H9 (cell line): Measurements from ENCODE around the gene ECEL1. TPM values are rescaled to one million over a fixed set of nuclear protein-coding genes. Genes with fewer than 3 reads are reported as not detected.
A peak's percentile ranks its signal among the peaks of the same experiment; 100 is the strongest.

Experiments used
- DNase-seq: peaks from one replicate; pipeline ENCODE4 v3.0.0-alpha.2; 2017
- H2AFZ ChIP-seq: one replicate; pipeline ENCODE4 v1.6.1; 2013; ENCODE audit warnings: mild to moderate bottlenecking, low read length, control low read depth, moderate library complexity
- H2AK5ac ChIP-seq: 2 replicates; pipeline ENCODE4 v1.6.1; 2013; ENCODE audit warnings: low read length, control low read depth, mixed read lengths; ENCODE audit not compliant: insufficient read length
- H2BK120ac ChIP-seq: one replicate; pipeline ENCODE4 v1.6.1; 2013; ENCODE audit warnings: low read depth, mild to moderate bottlenecking, low read length, control low read depth, inconsistent platforms; ENCODE audit not compliant: poor library complexity, severe bottlenecking
- H2BK12ac ChIP-seq: 2 replicates; pipeline ENCODE4 v1.6.1; 2013; ENCODE audit warnings: low read length, control low read depth, mixed read lengths, low read depth; ENCODE audit not compliant: insufficient read length
- H2BK15ac ChIP-seq: 2 replicates; pipeline ENCODE4 v1.6.1; 2013; ENCODE audit warnings: low read depth, low read length, control low read depth
- H2BK20ac ChIP-seq: one replicate; pipeline ENCODE4 v1.6.1; 2013; ENCODE audit warnings: low read depth, mild to moderate bottlenecking, low read length, control low read depth, inconsistent platforms; ENCODE audit not compliant: poor library complexity, severe bottlenecking
- H2BK5ac ChIP-seq: 2 replicates; pipeline ENCODE4 v1.6.1; 2013; ENCODE audit warnings: low read length, control low read depth, mixed read lengths; ENCODE audit not compliant: insufficient read length
- H3K14ac ChIP-seq: 2 replicates; pipeline ENCODE4 v1.6.1; 2013; ENCODE audit warnings: low read length, control low read depth; ENCODE audit not compliant: insufficient read depth
- H3K18ac ChIP-seq: 2 replicates; pipeline ENCODE4 v1.6.1; 2013; ENCODE audit warnings: low read depth, mild to moderate bottlenecking, mixed read lengths, low read length, control low read depth; ENCODE audit not compliant: insufficient read length
- H3K23ac ChIP-seq: 2 replicates; pipeline ENCODE4 v1.6.1; 2013; ENCODE audit warnings: low read length, control low read depth, mixed read lengths, low read depth; ENCODE audit not compliant: insufficient read length
- H3K23me2 ChIP-seq: 2 replicates; pipeline ENCODE4 v1.6.1; 2013; ENCODE audit warnings: low read depth, mild to moderate bottlenecking, mixed read lengths, low read length, control low read depth; ENCODE audit not compliant: insufficient read length, poor library complexity, severe bottlenecking
- H3K27ac ChIP-seq: 2 replicates; pipeline ENCODE4 v1.5.1; 2013; ENCODE audit warnings: low read length, control low read depth, mixed read lengths, low read depth; ENCODE audit not compliant: insufficient read length
- H3K27me3 ChIP-seq: 2 replicates; pipeline ENCODE4 v1.6.1; 2013; ENCODE audit warnings: low read length, control low read depth, inconsistent platforms; ENCODE audit not compliant: insufficient read depth
- H3K4ac ChIP-seq: 2 replicates; pipeline ENCODE4 v1.6.1; 2013; ENCODE audit warnings: low read depth, mild to moderate bottlenecking, control low read depth, inconsistent platforms, low read length, moderate library complexity
- H3K4me1 ChIP-seq: 2 replicates; pipeline ENCODE4 v1.6.1; 2013; ENCODE audit warnings: low read length, control low read depth, inconsistent platforms; ENCODE audit not compliant: insufficient read depth
- H3K4me2 ChIP-seq: 2 replicates; pipeline ENCODE4 v1.6.1; 2013; ENCODE audit warnings: low read length, control low read depth, mixed read lengths; ENCODE audit not compliant: insufficient read length, insufficient read depth
- H3K56ac ChIP-seq: 2 replicates; pipeline ENCODE4 v1.6.1; 2013; ENCODE audit warnings: low read depth, mild to moderate bottlenecking, mixed read lengths, low read length, control low read depth; ENCODE audit not compliant: insufficient read length
- H3K79me1 ChIP-seq: 2 replicates; pipeline ENCODE4 v1.6.1; 2013; ENCODE audit warnings: low read depth, mild to moderate bottlenecking, moderate library complexity, low read length, control low read depth, inconsistent platforms; ENCODE audit not compliant: insufficient read depth, poor library complexity, severe bottlenecking
- H3K79me2 ChIP-seq: 2 replicates; pipeline ENCODE4 v1.6.1; 2013; ENCODE audit warnings: low read length, control low read depth, inconsistent platforms; ENCODE audit not compliant: insufficient read depth
- H3K9ac ChIP-seq: 2 replicates; pipeline ENCODE4 v1.6.1; 2013; ENCODE audit warnings: low read length, control low read depth, mixed read lengths; ENCODE audit not compliant: insufficient read length; ENCODE audit errors: extremely low read depth
- H3K9me3 ChIP-seq: one replicate; pipeline ENCODE4 v1.6.1; 2013; ENCODE audit warnings: low read depth, low read length, inconsistent platforms; ENCODE audit not compliant: control insufficient read depth
- H3T11ph ChIP-seq: one replicate; pipeline ENCODE4 v1.6.1; 2013; ENCODE audit warnings: mild to moderate bottlenecking, low read length, control low read depth, inconsistent platforms
- H4K20me1 ChIP-seq: one replicate; pipeline ENCODE4 v1.6.1; 2013; ENCODE audit not compliant: control insufficient read depth, insufficient read length, insufficient read depth
- H4K5ac ChIP-seq: 2 replicates; pipeline ENCODE4 v1.6.1; 2013; ENCODE audit warnings: low read depth, mild to moderate bottlenecking, mixed read lengths, low read length, control low read depth; ENCODE audit not compliant: insufficient read length
- H4K8ac ChIP-seq: replicated peaks from 2 replicates; pipeline ENCODE4 v1.6.1; 2013; ENCODE audit warnings: low read length, control low read depth, mixed read lengths, low read depth; ENCODE audit not compliant: insufficient read length
- H4K91ac ChIP-seq: 2 replicates; pipeline ENCODE4 v1.6.1; 2013; ENCODE audit warnings: low read depth, mild to moderate bottlenecking, moderate library complexity, mixed read lengths, low read length, control low read depth; ENCODE audit not compliant: insufficient read length
- H3K27ac Mint-ChIP-seq, 3 experiments: 2 replicates in 2 of 3; 3 replicates in 1 of 3; pipeline ENCODE4 v1.8.0; 2020 to 2021; ENCODE audit warnings: mixed read lengths in 3 of 3, mild to moderate bottlenecking in 1 of 3, moderate library complexity in 1 of 3
- H3K27me3 Mint-ChIP-seq: 2 replicates; pipeline ENCODE4 v1.8.0; 2021; ENCODE audit warnings: low read depth, mild to moderate bottlenecking, moderate library complexity, mixed read lengths
- H3K36me3 Mint-ChIP-seq, 3 experiments: 2 replicates in 2 of 3; 3 replicates in 1 of 3; pipeline ENCODE4 v1.8.0; 2020 to 2021; ENCODE audit warnings: low read depth in 3 of 3, mixed read lengths in 3 of 3; ENCODE audit not compliant: insufficient read depth in 1 of 3
- H3K4me1 Mint-ChIP-seq, 2 experiments: 2 replicates each; pipeline ENCODE4 v1.8.0; 2020; ENCODE audit warnings: mixed read lengths in 2 of 2
- H3K4me3 Mint-ChIP-seq, 2 experiments: 2 replicates in 1 of 2; 3 replicates in 1 of 2; pipeline ENCODE4 v1.8.0; 2020 to 2021; ENCODE audit warnings: mild to moderate bottlenecking in 2 of 2, mixed read lengths in 2 of 2, moderate library complexity in 1 of 2
- H3K9me3 Mint-ChIP-seq, 2 experiments: 2 replicates in 1 of 2; 3 replicates in 1 of 2; pipeline ENCODE4 v1.8.0; 2020; ENCODE audit warnings: mild to moderate bottlenecking in 2 of 2, mixed read lengths in 2 of 2, moderate library complexity in 1 of 2
- CTCF ChIP-seq: fragments of 200-600 bp; sonication (generic); conservative IDR thresholded peaks from 3 replicates; pipeline ENCODE4 v1.8.0; 2021; ENCODE audit warnings: antibody characterized with exemption, mild to moderate bottlenecking
- WGBS: extraction: QIAGEN DNeasy Blood & Tissue Kit; methylation state at CpG from one replicate; pipeline ENCODE4 v1.1.7; 2013; ENCODE audit warnings: missing lambda C conversion rate, low lambda C conversion rate, mixed read lengths; ENCODE audit not compliant: insufficient read length; ENCODE audit errors: extremely low coverage; 5-methylcytosine and 5-hydroxymethylcytosine counted together
- total RNA-seq: library from RNA; stranded (reverse); gene quantifications from 2 replicates; pipeline ENCODE4 v1.2.1, GENCODE V29; 2021

The ECEL1 gene
- total RNA-seq, 1 experiment from 2014 or later, result 8.4 TPM

DNA sequence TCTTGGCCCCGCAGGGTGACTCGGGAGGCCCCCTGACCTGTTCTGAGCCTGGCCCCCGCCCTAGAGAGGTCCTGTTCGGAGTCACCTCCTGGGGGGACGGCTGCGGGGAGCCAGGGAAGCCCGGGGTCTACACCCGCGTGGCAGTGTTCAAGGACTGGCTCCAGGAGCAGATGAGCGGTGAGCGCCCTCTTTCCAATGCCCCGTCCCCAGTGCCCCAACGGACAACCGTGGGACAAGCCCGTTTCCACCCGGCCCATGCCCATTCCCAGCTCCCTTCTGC, 35.7 kb upstream of the ECEL1 start:
- peaks cover 15% of the 10 kb centered on the region for H3K27me3 ChIP-seq
- no peaks in the 10 kb centered on the region for H3K4me1 ChIP-seq
- Mint-ChIP-seq H3K9me3 (no peaks in the 10 kb centered on the region), H3K4me3 (peak overlapping the region; percentile 9 to 72), H3K27me3 (peaks cover 79% of the 10 kb centered on the region), H3K36me3 (peaks cover 0 to 1% (median 0%) of the 10 kb centered on the region in 3 experiments; a peak in 1 of 7 replicates), H3K4me1 (peaks cover 9 to 26% of the 10 kb centered on the region in 2 experiments), H3K27ac (no peak overlapping the region)
- peak overlapping the region; percentile 42 for H3K4me2 ChIP-seq
- no peak overlapping the region for H3K9ac ChIP-seq
- H4K20me1 ChIP-seq, result no peaks in the 10 kb centered on the region
- no peak overlapping the region for H3K4ac ChIP-seq
- H2AFZ ChIP-seq, result no peak overlapping the region
- H3T11ph ChIP-seq, result no peak overlapping the region
- no peak overlapping the region for H4K91ac ChIP-seq
- H4K8ac ChIP-seq, result no peak overlapping the region
- no peak overlapping the region for H2BK20ac ChIP-seq
- no peak overlapping the region for H4K5ac ChIP-seq
- H2AK5ac ChIP-seq, result no peak overlapping the region
- H3K23ac ChIP-seq, result no peak overlapping the region
- peaks cover 14% of the 10 kb centered on the region for H3K23me2 ChIP-seq
- no peaks in the 10 kb centered on the region for H3K79me1 ChIP-seq
- no peak overlapping the region for H2BK120ac ChIP-seq
- no peak overlapping the region; the same call in 1 of the 2 replicates for H3K14ac ChIP-seq
- H3K18ac ChIP-seq, result no peak overlapping the region
- no CpG with 5 or more reads among the region's 16 CpGs for WGBS
- no peaks in the 10 kb centered on the region for H3K9me3 ChIP-seq
- DNase-seq, result no peak
- no peaks in the 10 kb centered on the region for H3K79me2 ChIP-seq
- no peak overlapping the region for H3K27ac ChIP-seq
- no peak overlapping the region for H3K56ac ChIP-seq
- H2BK5ac ChIP-seq, result no peak overlapping the region
- H2BK12ac ChIP-seq, result no peak overlapping the region
- no peak overlapping the region for H2BK15ac ChIP-seq
- no peak for TF ChIP-seq CTCF
